Left lobe of liver (tissue), 2 donors: ENCODE results near the gene ZBTB44. TPM values are rescaled to one million over a fixed set of nuclear protein-coding genes. Genes with fewer than 3 reads are reported as not detected.
A peak's percentile ranks its signal among the peaks of the same experiment; 100 is the strongest.

ENCODE experiments used
- ATAC-seq: fragments of 200-7000 bp; cut with Tn5 transposase; one replicate; pipeline ENCODE4 v1.9.1; 2020; ENCODE audit warnings: mild to moderate bottlenecking, moderate library complexity
- DNase-seq: peaks from one replicate; pipeline ENCODE4 v3.0.0-alpha.2; 2020; ENCODE audit warnings: low spot score
- total RNA-seq: library from RNA; stranded (reverse); gene quantifications from one replicate; pipeline ENCODE4 v1.2.1, GENCODE V29; 2021
- donor health status: DM: no; HTN: no; CAD: no; lungs with moderate emphysema.
- donor health status: DM: no; HTN: yes; CAD: no.

Gene ZBTB44
- total RNA-seq, 1 donor from 2014 or later = 17.1 TPM

DNA sequence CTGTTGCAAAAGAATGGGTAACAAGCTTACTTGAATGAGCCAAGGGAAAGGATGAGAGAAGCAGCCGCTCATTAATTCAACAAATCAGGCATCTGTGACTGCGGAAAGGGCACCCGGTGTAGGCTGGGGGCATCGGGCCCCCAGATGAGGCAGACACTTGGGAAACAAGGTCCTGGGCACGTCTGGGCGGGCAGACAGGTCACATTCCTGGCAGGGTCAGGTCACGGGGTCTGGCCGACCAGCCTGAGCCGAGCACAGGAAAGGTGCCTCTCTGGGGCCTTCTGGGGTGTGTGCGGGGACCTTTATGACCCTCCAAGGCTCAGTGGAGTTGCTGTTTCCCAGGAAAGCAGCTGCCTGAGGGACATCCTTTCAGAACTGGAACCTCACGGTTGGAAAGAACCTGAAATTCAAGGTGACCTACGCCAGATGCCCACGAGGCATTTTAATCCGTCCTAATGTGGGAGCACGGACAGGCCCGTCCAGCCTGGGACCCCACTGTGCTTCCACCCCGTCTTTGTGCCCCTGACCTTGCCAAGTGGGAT, 98.1 kb downstream of the ZBTB44 start:
- peak; percentile 33 for DNase-seq
- no peak for ATAC-seq

DNA sequence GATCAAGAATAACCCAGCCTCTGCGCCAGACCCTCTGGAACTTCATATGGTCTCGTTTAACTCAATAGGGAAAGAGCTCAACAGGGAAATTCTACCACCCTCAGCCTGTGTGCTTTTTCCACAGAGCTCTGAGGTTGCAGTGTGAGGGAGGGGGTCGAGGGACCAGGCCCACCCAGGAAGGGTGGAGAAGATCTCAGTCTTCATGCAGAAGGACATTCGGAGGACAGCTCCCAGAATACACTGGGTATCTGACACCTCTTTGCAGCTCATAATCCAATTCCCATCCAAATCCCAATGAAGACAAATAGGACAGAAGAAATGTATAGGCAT, 98.5 kb downstream of the ZBTB44 start:
- no peak for ATAC-seq
- no peak for DNase-seq

DNA sequence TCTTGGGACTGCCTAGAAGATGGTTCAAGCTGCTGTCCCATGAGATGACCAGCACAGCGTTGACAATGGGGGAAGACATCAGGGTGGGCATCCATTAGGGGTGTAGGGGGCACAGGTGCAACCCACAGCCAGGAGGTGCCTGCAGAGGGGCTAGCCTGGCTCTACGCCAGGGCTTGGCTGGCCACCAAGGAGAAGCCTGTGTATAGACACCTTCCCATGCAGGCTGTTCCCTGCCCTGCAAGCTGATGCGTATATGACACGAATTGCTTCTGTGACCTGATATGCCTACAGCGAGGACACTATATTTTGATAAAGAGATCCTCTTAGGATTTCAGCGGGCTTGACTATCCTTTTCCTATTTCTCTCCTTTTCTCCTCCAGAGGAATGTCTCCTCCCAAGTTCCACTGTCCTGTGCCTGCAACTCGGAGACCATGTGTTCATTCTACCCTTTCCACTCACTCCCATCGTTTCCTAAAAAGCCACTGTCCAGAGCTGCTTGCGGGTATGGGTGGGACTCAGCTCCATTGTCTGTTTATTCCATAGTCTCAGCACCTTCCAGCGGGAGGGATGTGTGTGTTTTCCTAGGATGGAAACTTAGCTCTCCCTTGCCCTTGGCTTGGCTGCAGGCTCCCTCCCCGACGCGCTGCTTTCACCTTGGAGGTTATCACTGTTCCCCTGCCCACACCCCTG, 99.0 kb downstream of the ZBTB44 start:
- peak; percentile 46 for DNase-seq
- no peak for ATAC-seq

DNA sequence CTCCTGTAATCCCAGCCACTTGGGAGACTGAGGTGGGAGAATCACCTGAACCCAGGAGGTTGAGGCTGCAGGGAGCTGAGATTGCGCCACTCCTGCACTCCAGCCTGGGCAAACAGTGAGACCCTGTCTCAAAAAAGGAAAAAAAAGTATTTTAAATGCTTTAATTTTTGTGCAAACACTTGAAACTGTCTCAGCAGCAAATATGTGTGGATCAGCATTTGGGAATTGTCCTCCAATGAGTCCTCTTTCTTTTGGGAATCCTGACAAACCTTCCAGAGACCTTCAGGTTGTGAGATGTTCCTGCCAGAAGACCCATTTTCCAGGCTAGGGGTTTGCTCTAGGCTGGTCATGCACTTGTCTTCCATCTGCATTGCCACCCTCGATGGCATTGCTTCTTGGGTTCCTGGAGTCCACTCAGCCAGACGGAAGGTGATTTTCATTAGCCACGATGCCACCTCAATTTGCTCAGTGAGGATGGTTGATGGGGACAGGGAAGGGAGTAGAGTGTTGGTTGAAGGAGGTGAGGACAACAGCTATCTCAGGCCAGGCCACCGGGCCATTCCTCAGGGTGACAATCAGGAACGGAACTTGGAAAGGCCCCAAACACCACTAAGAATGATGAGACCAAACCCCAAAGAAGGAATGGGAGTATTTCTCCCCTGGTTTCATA, 99.7 kb downstream of the ZBTB44 start:
- DNase-seq (peak; percentile 18), ATAC-seq (no peak)

DNA sequence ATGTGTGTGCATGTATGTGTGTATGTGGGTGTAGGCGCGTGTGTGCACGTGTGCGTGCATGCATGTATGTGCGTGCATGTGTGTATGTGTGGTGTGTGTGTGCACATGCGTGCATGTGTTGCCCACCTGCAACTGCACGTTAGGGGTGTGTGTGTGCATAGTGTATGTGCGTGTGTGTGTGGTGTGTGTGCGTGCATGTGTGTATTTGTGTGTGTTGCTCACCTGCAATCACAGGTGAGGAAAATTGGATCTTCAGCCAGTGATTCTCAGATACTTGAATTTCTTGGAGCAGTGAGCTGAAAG, 100.8 kb downstream of the ZBTB44 start:
- DNase-seq (peak; percentile 37), ATAC-seq (no peak)

DNA sequence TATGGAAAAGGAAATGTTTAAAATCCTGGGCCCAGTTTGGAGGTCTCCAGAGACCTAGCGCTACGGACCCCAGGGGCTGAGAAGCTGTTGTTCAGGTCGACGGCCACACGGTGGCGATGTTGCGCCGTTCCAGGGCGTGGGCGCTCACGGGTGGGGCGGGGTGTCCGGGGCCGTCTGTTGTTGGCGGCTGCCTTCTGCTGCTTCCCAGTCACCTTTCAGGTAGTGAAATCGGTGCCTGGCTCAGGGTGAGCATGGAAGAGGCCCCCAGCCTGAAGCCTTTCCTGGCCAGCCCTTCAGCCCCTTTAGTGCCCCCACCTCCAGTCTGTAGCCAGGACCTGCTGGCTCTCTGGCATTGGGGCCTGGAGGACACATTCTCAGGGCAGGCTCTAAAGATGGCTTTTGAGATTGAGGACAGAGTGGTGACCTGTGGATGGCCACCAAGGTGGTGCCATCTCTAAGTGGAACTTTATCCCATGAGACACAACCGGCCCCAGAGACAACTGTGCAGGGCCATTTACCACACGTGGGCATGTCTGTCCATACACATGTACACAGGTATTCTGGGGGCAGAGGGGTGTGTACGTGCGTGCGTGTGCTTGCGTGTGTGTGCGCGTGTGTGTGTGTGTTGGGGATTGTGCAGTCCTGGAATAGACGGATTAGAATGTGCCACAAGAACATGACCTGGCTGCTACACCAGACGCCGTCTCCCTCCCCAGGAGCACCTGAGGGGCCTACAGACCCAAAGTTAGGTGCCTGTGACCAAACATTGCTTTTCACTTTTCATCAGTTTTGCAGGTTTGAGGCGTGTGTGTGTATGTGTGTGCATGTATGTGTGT, 101.4 kb downstream of the ZBTB44 start:
- DNase-seq = peak; percentile 70
- peak; percentile 97 for ATAC-seq

DNA sequence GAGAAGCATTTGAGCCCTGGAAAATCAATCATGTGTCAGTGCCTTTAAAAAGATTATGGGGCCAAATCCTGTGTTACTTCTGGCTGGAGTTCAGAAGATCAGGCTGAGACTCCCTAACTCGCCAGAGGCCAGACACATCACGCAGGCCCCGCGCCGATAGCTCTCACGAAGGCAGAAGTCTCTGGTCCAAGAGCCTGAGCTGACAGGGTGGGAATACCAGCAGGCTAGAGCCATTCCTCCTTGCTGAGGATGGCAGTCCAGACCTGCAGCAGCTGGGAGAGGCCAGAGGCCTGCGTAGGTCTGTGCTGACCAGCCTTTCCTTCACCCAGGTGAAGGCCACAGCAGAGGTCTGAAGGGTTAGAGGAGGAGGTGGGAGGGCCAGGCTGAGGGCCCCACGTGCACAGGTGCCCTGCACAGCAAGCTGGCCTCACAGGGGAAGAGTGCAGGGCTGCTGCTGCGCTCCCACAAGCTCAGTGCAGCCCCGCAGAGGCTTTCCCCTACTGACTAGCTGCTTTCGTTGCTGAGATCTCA, 102.2 kb downstream of the ZBTB44 start:
- DNase-seq (peak; percentile 40), ATAC-seq (peak; percentile 9)

DNA sequence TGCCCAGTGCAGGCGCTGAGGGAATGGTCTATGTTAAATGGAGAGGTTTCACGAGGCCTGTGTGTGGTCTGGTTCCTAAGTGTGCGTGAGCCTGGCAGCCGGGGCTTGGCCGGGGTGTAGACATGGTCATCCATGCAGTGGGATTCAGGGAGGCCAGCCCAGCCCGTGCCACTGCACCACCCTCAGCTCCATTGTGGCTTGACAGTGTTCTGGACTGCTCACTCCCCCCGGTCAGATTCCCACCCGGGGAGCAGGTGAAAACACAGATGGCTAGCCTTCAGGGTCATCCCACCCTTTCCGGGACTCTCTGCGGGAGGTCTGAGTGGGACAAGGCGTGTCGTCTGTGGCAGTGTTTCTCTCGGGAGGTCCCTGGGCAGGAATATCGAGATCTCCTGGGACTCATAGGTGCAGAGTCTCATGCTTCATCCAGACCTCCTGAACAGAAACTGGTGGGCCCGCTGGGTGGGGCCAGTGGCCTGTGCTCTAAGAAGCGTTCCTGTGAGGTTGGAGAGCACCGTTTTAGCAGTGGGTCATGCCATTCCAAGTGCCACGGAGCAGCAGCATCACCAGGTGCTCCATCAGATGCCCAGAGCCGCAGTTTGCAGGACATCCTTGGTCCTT, 102.8 kb downstream of the ZBTB44 start:
- DNase-seq (peak; percentile 38), ATAC-seq (no peak)

DNA sequence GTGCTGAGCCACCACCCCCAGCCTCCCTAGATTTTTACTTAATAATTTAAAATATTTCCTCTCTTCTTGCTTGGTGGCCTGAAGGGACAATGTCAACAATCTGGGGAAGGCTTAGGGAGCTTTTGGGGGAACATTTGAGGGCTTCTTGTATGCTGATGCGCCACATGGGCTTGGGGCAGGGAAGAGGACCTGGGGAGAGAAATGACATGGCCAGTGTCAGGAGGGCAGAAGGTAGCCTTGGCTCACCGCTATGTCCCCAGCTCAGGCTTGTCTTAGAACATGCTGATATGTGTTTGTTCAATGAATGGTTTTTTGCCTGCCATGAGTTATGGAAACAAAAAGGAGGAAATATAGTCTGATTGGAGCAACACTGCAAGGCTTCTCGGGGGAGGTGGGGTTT, 103.6 kb downstream of the ZBTB44 start:
- no peak for ATAC-seq
- peak; percentile 14 for DNase-seq

DNA sequence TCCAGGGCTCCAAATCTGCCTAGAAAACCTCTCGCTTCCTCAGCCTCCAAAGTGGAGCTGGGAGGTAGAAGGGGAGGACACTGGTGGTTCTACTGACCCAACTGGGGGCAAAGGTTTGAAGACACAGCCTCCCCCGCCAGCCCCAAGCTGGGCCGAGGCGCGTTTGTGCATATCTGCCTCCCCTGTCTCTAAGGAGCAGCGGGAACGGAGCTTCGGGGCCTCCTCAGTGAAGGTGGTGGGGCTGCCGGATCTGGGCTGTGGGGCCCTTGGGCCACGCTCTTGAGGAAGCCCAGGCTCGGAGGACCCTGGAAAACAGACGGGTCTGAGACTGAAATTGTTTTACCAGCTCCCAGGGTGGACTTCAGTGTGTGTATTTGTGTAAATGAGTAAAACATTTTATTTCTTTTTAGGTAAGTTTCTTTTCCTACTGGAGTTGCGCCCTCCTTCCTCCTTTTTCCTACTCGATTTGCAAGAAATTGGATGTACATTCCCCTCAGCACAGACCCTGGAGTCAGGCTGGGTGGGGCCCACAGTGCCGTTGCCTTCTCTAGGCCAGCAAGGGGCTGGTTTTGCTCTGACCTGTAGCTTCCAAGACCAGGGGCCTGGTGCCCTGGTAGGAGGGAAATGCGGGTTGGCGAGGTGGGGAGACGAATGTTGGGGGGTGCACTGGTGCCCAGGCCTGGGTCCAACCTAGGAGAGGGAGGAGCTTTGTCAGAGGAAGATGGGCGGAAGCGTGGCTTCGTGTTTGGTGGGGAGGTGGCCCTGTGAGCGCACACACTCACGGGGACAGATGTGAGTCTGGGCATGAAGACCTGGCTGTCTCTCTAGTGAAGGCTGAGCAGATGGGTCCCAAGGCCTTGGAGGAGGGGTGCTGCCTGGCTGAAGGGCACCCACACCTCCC, 104.5 kb downstream of the ZBTB44 start:
- ATAC-seq (no peak), DNase-seq (peak; percentile 44)

DNA sequence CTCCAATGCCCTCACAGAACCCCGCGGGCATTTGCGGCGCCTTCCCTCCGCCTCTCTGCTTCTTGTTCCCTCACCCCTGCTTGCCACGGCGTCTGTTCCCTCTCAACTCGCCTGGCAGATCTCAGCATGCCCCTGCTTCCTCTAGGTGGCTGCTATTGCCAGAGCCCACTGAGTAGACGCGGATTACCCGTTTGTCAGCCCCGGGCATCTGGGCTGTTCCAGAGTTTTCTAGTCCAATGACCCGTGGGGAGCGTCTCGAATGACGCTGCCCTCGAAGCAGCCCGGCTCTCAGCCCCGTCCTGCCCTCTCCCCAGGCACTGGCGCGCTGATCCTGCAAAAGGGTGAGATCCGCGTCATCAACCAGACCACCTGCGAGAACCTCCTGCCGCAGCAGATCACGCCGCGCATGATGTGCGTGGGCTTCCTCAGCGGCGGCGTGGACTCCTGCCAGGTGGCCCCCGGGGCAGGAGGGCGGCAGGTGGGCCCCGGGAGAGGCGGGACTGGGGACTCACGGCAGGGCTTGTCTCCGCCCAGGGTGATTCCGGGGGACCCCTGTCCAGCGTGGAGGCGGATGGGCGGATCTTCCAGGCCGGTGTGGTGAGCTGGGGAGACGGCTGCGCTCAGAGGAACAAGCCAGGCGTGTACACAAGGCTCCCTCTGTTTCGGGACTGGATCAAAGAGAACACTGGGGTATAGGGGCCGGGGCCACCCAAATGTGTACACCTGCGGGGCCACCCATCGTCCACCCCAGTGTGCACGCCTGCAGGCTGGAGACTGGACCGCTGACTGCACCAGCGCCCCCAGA, 105.4 kb downstream of the ZBTB44 start:
- no peak for ATAC-seq

DNA sequence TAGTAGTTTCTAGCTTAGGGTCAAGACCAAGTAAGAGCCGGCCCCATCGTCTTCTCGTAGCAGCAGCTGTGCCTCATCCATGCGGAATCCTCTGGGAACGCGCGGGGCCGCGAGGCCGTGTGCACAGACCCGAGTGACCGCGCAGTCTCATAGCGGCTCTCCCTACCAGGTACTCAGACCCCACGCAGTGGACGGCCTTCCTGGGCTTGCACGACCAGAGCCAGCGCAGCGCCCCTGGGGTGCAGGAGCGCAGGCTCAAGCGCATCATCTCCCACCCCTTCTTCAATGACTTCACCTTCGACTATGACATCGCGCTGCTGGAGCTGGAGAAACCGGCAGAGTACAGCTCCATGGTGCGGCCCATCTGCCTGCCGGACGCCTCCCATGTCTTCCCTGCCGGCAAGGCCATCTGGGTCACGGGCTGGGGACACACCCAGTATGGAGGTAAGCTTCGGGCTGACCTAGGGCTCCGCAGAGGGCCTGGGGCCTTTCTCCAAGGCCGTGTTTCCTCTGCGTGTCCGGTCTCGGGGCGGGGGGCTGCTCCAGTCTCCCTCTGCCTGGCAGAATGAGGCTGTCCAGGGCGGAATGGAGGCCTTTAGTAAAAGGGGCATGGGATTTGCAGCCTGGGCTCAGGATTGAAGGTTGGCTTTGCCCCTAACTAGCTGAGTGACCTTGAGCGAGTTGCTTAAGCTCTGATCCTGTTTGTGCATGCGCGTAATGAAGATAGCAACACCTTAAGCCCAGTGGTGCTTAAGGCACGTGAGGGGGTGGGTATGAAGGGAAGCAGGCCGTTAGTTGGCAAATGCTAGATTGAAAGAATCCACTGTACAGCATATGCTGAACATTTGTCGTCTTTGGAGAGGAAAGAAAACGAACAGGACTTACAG, 106.2 kb downstream of the ZBTB44 start:
- DNase-seq (peak; percentile 38), ATAC-seq (no peak)

More for the DNA sequence above, 105.4 kb downstream of the ZBTB44 start:
- DNase-seq = peak; percentile 36

DNA sequence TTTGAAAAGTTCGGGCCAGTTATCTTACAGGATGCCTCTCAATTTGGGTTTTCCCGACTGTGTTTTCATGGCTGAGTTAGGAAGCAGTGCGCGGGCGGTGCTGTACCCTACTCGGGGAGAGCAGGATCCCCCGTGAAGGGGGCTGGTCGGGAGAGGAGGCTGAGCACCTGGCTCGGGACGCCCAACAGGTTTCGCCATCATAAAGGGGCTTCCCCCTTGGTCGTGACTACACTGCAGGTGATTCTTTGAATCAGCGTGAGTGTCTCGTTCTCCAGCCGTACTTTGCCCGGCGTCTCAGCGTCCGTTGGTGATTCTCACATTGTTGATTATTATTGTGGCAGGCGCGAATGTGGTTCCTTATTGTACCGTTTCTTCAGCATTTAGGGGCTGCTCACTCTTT, 108.6 kb downstream of the ZBTB44 start:
- ATAC-seq (no peak), DNase-seq (peak; percentile 7)

DNA sequence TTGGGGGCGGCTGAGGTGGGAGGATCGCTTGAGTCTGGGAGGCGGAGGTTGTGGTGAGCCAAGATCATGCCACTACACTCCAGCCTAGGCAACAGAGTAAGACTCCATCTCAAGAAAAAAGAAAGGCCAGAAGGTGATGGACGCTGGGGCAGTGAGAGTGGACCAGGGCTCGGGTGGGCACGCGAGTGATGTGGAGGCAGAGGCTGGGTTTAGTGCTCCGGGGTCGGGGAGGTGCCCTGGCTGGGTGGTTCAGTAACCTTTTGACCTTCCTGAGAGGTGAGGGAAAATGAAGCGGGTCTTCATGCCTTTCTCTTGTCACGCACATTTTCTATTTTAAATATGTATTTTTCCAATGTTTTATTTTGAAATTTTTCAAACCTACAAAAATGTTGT, 110.0 kb downstream of the ZBTB44 start:
- ATAC-seq = no peak
- DNase-seq = no peak

DNA sequence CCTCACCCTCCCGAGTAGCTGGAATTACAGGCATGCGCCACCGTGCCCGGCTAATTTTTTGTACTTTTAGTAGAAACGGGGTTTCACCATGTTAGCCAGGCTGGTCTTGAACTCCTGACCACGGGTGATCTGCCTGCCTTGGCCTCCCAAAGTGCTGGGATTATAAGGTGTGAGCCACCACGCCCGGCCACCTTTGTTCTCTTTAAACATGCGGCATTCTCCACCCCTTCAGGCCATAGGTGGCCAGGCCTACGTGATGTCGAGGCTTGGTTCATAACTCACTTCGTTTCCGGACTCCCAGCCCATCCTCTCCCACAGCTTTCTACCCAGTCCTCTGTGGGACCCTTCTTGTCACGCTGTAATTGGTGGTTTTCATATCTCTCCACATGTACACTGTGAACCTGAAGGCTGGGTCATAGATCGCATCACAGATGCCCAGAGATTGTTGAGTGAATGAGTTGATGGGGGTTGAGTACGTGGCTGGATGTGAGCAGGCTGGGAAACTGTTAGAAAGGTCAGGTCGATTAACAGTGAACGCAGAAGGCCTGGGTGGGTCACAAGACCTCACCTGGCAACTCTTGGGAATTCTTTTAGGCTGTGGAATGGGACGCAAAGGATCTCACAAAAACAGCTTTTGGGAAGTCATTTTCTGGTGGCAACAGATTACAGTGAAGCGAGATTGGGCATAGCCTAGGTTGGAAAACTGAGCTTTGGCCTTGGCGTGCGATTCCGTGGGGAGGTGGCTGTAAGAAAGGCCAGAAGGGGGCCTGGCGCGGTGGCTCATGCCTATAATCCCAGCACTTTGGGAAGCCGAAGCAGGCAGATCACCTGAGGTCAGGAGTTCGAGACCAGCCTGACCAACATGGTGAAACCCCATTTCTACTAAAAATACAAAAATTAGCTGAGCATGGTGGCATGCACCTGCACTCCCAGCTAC, 110.7 kb downstream of the ZBTB44 start:
- DNase-seq = no peak
- ATAC-seq = no peak

DNA sequence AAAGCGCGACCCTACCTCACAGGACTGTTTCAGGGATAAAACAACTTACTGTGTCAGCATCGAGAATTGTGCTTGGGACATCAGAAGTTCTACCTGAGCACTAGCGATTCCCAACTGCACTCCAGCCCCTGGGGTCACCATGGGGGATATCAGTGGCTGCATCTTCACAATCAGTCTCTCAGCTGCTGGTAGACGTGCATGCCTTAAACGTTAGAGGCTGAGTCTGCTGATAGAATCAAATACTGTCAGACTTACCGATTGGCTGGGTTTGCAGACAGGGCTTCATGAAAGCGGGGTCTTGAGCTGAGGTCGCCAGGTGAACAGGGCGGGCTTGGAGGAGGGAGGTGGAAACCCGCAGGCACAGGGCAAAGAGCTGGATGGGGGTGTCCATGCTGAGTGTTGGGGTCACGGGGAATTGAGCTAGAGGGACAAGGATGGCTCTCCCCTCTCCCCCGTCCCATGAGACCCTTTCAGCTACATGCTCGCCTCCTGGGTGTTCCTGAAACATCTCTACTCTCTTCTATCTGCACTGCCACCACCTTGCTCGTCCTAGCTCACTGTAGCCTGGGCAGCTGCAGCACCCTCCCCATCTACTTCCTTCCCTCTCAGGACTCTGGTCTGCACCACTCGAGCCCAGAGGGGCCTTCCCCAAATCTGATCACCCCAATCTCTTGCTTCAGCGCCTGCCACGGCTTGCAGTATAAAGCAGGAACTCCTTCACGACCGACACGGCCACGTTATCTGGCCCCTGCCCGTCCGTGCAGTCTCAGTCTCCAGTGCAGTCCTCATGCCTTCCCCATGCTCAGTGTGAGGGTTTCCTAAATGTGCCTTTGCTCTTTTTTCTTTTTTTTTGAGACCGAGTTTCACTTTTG, 111.7 kb downstream of the ZBTB44 start:
- DNase-seq = no peak
- ATAC-seq = peak; percentile 26
